ENCODE results near the gene TARP.

The TARP gene

GRCh38 chr7:38309555-38309954 lies 36.1 kb upstream of the TARP start:
- intact Hi-C loops (cut with micrococcal nuclease): no loop called here

GRCh38 chr7:38308140-38308539 lies 34.7 kb upstream of the TARP start:
- TF ChIP-seq CTCF (IDR thresholded peaks at IDR 0.05; ENCODE audit: borderline replicate concordance): no peak
- DNase-seq: no peak

More at GRCh38 chr7:38309555-38309954, 36.1 kb upstream of the TARP start:
- Histone ChIP-seq H3K9me3 (replicated peaks) (no peaks in the 10 kb centered on the region), H3K4me3 (no peak overlapping the region), H3K27ac (replicated peaks) (no peak overlapping the region), H3K27me3 (ENCODE audit: low read depth) (peaks cover 10% of the 10 kb centered on the region), H3K4me1 (peaks cover 30% of the 10 kb centered on the region), H3K36me3 (no peaks in the 10 kb centered on the region)
- no peak for DNase-seq
- no peak for TF ChIP-seq CTCF (IDR thresholded peaks at IDR 0.05; ENCODE audit: borderline replicate concordance)

GRCh38 chr7:38307640-38308039 lies 34.2 kb upstream of the TARP start:
- intact Hi-C loops (cut with micrococcal nuclease): no loop called here
- no peak for TF ChIP-seq CTCF (IDR thresholded peaks at IDR 0.05; ENCODE audit: borderline replicate concordance)
- DNase-seq: no peak
- H3K9me3 ChIP-seq (replicated peaks): no peaks in the 10 kb centered on the region
- H3K4me3 ChIP-seq: no peak overlapping the region
- no peak overlapping the region for H3K27ac ChIP-seq (replicated peaks)
- H3K4me1 ChIP-seq: peaks cover 23% of the 10 kb centered on the region
- H3K36me3 ChIP-seq: no peaks in the 10 kb centered on the region
- peaks cover 19% of the 10 kb centered on the region for H3K27me3 ChIP-seq (ENCODE audit: low read depth)

More at GRCh38 chr7:38308140-38308539, 34.7 kb upstream of the TARP start:
- Histone ChIP-seq H3K27me3 (ENCODE audit: low read depth) (peaks cover 19% of the 10 kb centered on the region), H3K36me3 (no peaks in the 10 kb centered on the region), H3K27ac (replicated peaks) (no peak overlapping the region), H3K4me3 (no peak overlapping the region), H3K9me3 (replicated peaks) (no peaks in the 10 kb centered on the region), H3K4me1 (peaks cover 28% of the 10 kb centered on the region)
- intact Hi-C loops (cut with micrococcal nuclease): no loop called here

- no peak for DNase-seq
- Histone ChIP-seq H3K27me3 (ENCODE audit: low read depth) (peaks cover 19% of the 10 kb centered on the region), H3K4me3 (no peak overlapping the region), H3K36me3 (no peaks in the 10 kb centered on the region), H3K4me1 (peaks cover 15% of the 10 kb centered on the region), H3K9me3 (replicated peaks) (no peaks in the 10 kb centered on the region), H3K27ac (replicated peaks) (no peak overlapping the region)
- TF ChIP-seq CTCF (IDR thresholded peaks at IDR 0.05; ENCODE audit: borderline replicate concordance): no peak
- intact Hi-C loops (cut with micrococcal nuclease): no loop called here
Observed at GRCh38 chr7:38306914-38307313, 33.5 kb upstream of the TARP start.

- Histone ChIP-seq H3K4me1 (peaks cover 10% of the 10 kb centered on the region), H3K9me3 (replicated peaks) (no peaks in the 10 kb centered on the region), H3K4me3 (no peak overlapping the region), H3K36me3 (no peaks in the 10 kb centered on the region), H3K27me3 (ENCODE audit: low read depth) (peaks cover 19% of the 10 kb centered on the region), H3K27ac (replicated peaks) (no peak overlapping the region)
- no peak for DNase-seq
- intact Hi-C loops (cut with micrococcal nuclease): no loop called here
- no peak for TF ChIP-seq CTCF (IDR thresholded peaks at IDR 0.05; ENCODE audit: borderline replicate concordance)
Observed at GRCh38 chr7:38306171-38306570, 32.7 kb upstream of the TARP start.

- H3K27ac ChIP-seq (replicated peaks): no peak overlapping the region
- no peak for DNase-seq
- no peaks in the 10 kb centered on the region for H3K4me1 ChIP-seq
- TF ChIP-seq CTCF (IDR thresholded peaks at IDR 0.05; ENCODE audit: borderline replicate concordance): no peak
- H3K27me3 ChIP-seq (ENCODE audit: low read depth): peaks cover 23% of the 10 kb centered on the region
- no peak overlapping the region for H3K4me3 ChIP-seq
- H3K36me3 ChIP-seq: no peaks in the 10 kb centered on the region
- H3K9me3 ChIP-seq (replicated peaks): no peaks in the 10 kb centered on the region
- intact Hi-C loops (cut with micrococcal nuclease): no loop called here
Observed at GRCh38 chr7:38303866-38304265, 30.4 kb upstream of the TARP start.

Measured in left ventricle myocardium inferior (tissue), 1 donor.